Measurements from ENCODE around the gene MCM5.
A peak's percentile ranks its signal among the peaks of the same experiment; 100 is the strongest.
"Not testable (repeated sequence)": the region's sequence is repeated elsewhere in the genome, so short reads cannot be mapped to it uniquely, and the experiment has no call there.

The MCM5 gene

GRCh38 chr22:35394810-35395563 is 5.0 kb upstream of the MCM5 start:
- no peak overlapping the region for H3K4me3 ChIP-seq (replicated peaks; ENCODE audit: low read depth, low read length)
- TF ChIP-seq CTCF (IDR thresholded peaks at IDR 0.05; ENCODE audit: low read depth, low read length, missing control alignments): no peak
- no peak for DNase-seq (ENCODE audit: extremely low read depth, low read depth)

GRCh38 chr22:35396622-35397021 is 3.3 kb upstream of the MCM5 start:
- H3K4me3 ChIP-seq (replicated peaks; ENCODE audit: low read depth, low read length); DNase-seq (ENCODE audit: extremely low read depth, low read depth): not testable (repeated sequence)

GRCh38 chr22:35397095-35397904 is 2.6 kb upstream of the MCM5 start:
- H3K4me3 ChIP-seq (replicated peaks; ENCODE audit: low read depth, low read length): no peak overlapping the region
- no peak for DNase-seq (ENCODE audit: extremely low read depth, low read depth)
- TF ChIP-seq CTCF (IDR thresholded peaks at IDR 0.05; ENCODE audit: low read depth, low read length, missing control alignments): no peak

- H3K4me3 ChIP-seq (replicated peaks; ENCODE audit: low read depth, low read length): no peak overlapping the region
- no peak for TF ChIP-seq CTCF (IDR thresholded peaks at IDR 0.05; ENCODE audit: low read depth, low read length, missing control alignments)
- no peak for DNase-seq (ENCODE audit: extremely low read depth, low read depth)
Measured at GRCh38 chr22:35398591-35398973, 1.4 kb upstream of the MCM5 start.

GRCh38 chr22:35399114-35399677 is 744 bp upstream of the MCM5 start:
- TF ChIP-seq CTCF (IDR thresholded peaks at IDR 0.05; ENCODE audit: low read depth, low read length, missing control alignments): no peak
- DNase-seq (ENCODE audit: extremely low read depth, low read depth): no peak
- peak overlapping the region; percentile 89 for H3K4me3 ChIP-seq (replicated peaks; ENCODE audit: low read depth, low read length)

- H3K4me3 ChIP-seq (replicated peaks; ENCODE audit: low read depth, low read length): peak overlapping the region; percentile 89
- no peak for TF ChIP-seq CTCF (IDR thresholded peaks at IDR 0.05; ENCODE audit: low read depth, low read length, missing control alignments)
- no peak for DNase-seq (ENCODE audit: extremely low read depth, low read depth)
Measured at GRCh38 chr22:35400501-35400790, 506 bp downstream of the MCM5 start.

GRCh38 chr22:35401863-35402262 is 1.9 kb downstream of the MCM5 start:
- H3K4me3 ChIP-seq (replicated peaks; ENCODE audit: low read depth, low read length): peak overlapping the region; percentile 89
- DNase-seq (ENCODE audit: extremely low read depth, low read depth): no peak
- TF ChIP-seq CTCF (IDR thresholded peaks at IDR 0.05; ENCODE audit: low read depth, low read length, missing control alignments): no peak

Measured in HFF-Myc (cell line).